ENCODE data around the gene NLGN3.

NLGN3 gene

DNA sequence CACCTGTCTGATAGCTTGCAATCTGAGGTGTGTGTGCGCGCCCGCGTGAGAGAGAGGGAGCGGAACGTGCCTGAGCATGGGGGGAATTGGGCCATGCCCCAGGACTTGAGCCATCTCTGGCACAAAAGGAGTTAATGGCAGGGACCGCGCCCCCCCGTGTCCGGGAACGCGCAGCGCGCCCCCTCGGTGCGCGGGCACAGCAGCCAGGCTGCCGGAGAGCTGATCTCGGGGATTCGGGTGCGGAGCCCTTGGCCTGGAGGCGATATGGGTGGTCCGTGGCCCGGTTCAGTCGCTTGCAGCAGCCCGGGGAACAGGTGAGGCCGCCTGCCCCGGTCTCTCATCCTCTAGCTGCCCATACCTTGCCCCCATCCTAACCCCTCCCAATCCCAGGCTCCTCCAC, at the start of gene NLGN3:
TSS of gene NLGN3 (plus strand) at position 191 of the 400 bp plus-strand sequence. CDS start 2,909 bp downstream, outside the sequence.
- no peak within 1 kb of the TSS for H3K4me3 Mint-ChIP-seq

DNA sequence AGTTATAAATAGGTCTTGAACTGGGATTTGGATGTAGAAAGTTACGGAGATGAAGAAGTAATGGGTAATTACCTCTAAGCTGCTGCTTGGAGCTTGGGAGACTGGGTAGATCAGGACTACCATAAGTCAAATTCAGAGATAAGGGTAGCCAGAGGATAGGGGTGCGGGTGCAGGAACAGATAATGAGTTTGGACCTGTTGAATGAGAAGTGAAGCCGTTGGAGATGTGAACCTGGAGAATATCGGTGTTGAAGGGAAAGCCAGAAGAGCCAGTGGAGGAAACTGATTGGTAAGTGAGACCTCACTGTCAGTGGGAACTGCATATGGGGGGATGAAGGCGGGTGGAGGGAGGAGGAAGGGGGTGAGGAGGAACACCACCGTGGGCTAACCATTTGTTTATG, 49.6 kb upstream of the NLGN3 start:
- no peak for DNase-seq
- Mint-ChIP-seq H3K27me3 (peaks cover 12% of the 10 kb centered on the region), H3K9me3 (no peaks in the 10 kb centered on the region), H3K4me3 (peak overlapping the region; percentile 98), H3K4me1 (peaks cover 40% of the 10 kb centered on the region), H3K36me3 (peaks cover 1% of the 10 kb centered on the region), H3K27ac (peak overlapping the region; percentile 71)
- CTCF ChIA-PET: no interaction called here

More for the DNA sequence above, at the start of gene NLGN3:
- Mint-ChIP-seq H3K27me3 (no peaks in the 10 kb centered on the region), H3K36me3 (peaks cover 12% of the 10 kb centered on the region), H3K27ac (peak within 1 kb of the TSS; percentile 74), H3K4me1 (peaks cover 19% of the 10 kb centered on the region), H3K9me3 (no peaks in the 10 kb centered on the region)
- CTCF ChIA-PET: no interaction called here
- DNase-seq: no peak

DNA sequence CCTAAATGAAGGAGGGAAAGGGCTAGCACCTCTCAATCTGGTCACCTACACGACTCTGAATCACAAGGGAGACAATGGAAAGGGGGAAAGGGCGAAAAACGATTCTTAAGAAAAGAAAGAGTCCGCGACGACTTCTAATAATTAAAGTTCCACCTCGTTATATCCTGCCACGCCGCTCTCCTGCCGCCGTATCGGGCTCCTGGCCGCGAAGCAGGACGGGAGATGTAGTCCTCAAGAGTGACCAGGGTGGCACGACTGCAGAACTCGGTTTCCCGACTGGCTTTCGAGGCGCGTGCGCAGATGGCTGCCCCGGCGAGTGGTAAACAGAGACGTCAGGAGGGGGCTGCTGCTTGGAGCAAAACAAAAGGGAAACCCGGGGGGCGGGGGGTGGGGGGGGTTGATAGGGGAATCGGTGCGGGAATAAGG, 49.1 kb upstream of the NLGN3 start, which contains the start of gene FOXO4:
TSS of gene FOXO4 (plus strand) at position 297 of the 426 bp plus-strand sequence. CDS start 678 bp downstream, outside the sequence.
- peak within 1 kb of the TSS; percentile 98 for H3K4me3 Mint-ChIP-seq
- peaks cover 12% of the 10 kb centered on the region for H3K27me3 Mint-ChIP-seq
- no peaks in the 10 kb centered on the region for H3K9me3 Mint-ChIP-seq
- H3K36me3 Mint-ChIP-seq: peaks cover 3% of the 10 kb centered on the region
- H3K27ac Mint-ChIP-seq: peak within 1 kb of the TSS; percentile 89
- H3K4me1 Mint-ChIP-seq: peaks cover 43% of the 10 kb centered on the region
- CTCF ChIA-PET: interaction anchor here (0.6 to 1.2 kb wide), 4 partner anchors 11 to 34 kb away, joined by 3 to 4 read pairs (median 4); partner anchors contain the start of gene CXorf65
- peak; percentile 93 for DNase-seq

DNA sequence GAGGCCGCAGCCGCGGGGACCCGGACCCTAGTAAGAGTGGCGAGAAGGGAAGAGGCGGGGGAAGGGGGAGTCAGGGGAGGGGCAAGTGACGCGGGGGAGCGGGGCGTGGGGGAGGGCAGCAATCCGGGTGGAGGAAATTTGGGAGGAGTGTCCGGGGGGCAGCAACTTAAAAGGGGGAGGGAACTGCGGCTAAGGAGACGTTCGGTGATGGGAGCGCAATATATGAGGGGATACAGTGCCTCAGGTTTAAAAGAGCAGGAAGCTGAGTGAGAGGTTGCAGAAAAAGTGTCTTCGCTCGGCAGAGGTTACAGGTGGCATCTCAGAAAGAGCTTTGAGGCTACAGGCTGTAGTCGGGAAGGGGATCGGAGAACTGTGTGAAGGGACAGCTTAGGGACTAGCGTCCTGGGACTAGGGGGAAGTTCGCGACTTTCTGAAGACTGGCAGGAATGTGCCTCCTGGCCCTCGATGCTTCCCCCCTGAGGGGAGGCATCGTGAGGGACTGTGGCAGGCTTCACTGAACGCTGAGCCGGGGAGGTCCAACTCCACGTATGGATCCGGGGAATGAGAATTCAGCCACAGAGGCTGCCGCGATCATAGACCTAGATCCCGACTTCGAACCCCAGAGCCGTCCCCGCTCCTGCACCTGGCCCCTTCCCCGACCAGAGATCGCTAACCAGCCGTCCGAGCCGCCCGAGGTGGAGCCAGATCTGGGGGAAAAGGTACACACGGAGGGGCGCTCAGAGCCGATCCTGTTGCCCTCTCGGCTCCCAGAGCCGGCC, 48.5 kb upstream of the NLGN3 start:
- CTCF ChIA-PET: interaction anchor here (0.6 to 1.2 kb wide), 4 partner anchors 10 to 34 kb away, joined by 3 to 4 read pairs (median 4); partner anchors contain the start of gene CXorf65
- H3K27me3 Mint-ChIP-seq: peaks cover 12% of the 10 kb centered on the region
- peak overlapping the region; percentile 89 for H3K27ac Mint-ChIP-seq
- DNase-seq: no peak
- H3K36me3 Mint-ChIP-seq: peaks cover 3% of the 10 kb centered on the region
- H3K4me1 Mint-ChIP-seq: peaks cover 48% of the 10 kb centered on the region
- peak overlapping the region; percentile 98 for H3K4me3 Mint-ChIP-seq
- H3K9me3 Mint-ChIP-seq: no peaks in the 10 kb centered on the region

DNA sequence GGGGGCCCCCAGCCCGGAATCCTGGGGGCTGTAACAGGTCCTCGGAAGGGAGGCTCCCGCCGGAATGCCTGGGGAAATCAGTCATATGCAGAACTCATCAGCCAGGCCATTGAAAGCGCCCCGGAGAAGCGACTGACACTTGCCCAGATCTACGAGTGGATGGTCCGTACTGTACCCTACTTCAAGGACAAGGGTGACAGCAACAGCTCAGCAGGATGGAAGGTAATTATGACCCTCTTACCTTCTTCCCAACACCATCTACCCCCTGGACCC, 47.9 kb upstream of the NLGN3 start:
- H3K4me1 Mint-ChIP-seq: peaks cover 50% of the 10 kb centered on the region
- peaks cover 3% of the 10 kb centered on the region for H3K36me3 Mint-ChIP-seq
- peak overlapping the region; percentile 55 for H3K27ac Mint-ChIP-seq
- CTCF ChIA-PET: interaction anchor here (1.2 kb wide), 1 partner anchor 10 kb away, joined by 3 read pairs; the partner anchor contains the start of gene CXorf65
- H3K27me3 Mint-ChIP-seq: peaks cover 12% of the 10 kb centered on the region
- no peak for DNase-seq
- H3K9me3 Mint-ChIP-seq: no peaks in the 10 kb centered on the region
- H3K4me3 Mint-ChIP-seq: peak overlapping the region; percentile 98

DNA sequence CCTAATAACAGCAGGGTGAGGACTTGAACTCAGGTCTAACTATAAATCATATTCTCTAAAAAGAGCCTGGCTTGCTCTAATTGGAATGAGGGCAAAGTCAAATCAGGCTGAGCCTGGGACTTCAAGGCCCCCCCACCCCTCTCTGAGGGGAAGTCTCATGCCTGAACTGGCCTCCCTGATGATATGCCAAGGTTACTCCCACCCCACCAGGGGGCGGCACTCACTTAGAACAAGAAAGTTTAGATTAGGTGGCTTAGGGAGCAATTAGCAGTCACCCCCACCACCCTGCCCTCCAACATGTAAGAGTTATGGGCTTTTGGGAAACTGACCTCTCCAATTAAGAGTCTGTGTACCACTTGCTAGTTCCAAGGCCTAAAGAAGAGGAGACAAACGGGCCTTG, 46.3 kb upstream of the NLGN3 start:
- Mint-ChIP-seq H3K4me3 (no peak overlapping the region), H3K9me3 (no peaks in the 10 kb centered on the region), H3K4me1 (peaks cover 61% of the 10 kb centered on the region), H3K27ac (no peak overlapping the region), H3K36me3 (peaks cover 3% of the 10 kb centered on the region), H3K27me3 (peaks cover 12% of the 10 kb centered on the region)
- peak; percentile 83 for DNase-seq
- CTCF ChIA-PET: interaction anchor here (0.8 to 1.5 kb wide), 3 partner anchors 27 to 31 kb away, joined by 3 to 16 read pairs (median 4); no protein-coding TSS in a partner anchor

DNA sequence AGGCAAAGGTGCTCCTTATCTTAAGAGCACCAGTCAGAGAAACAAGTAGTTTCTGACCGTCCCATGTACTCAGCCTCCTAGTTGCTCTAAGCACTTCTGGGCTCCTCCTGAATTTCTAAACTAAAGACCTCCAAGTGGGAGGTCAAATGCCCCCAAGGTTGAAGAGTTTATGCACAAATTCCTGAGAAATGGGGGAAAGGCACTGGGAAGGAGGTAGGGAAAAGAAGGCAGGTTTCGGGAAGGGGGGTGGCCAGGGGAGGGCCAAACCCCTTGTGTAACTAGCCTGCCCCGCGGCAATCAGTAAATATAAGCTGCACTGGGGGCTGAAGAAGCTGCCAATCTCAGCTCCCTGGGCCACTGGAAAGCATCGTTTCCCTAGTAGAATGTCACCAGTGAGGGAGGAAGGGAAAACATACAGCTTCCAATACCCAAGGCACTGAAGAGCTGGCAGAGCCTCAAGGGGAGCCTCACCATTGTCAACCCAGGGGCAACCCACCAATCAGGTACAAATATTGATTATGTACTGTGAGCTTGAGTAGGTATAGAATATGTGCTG, 45.6 kb upstream of the NLGN3 start:
- no peak overlapping the region for H3K4me3 Mint-ChIP-seq
- no peak for DNase-seq
- H3K9me3 Mint-ChIP-seq: no peaks in the 10 kb centered on the region
- H3K27ac Mint-ChIP-seq: no peak overlapping the region
- peaks cover 65% of the 10 kb centered on the region for H3K4me1 Mint-ChIP-seq
- H3K36me3 Mint-ChIP-seq: peaks cover 6% of the 10 kb centered on the region
- H3K27me3 Mint-ChIP-seq: peaks cover 11% of the 10 kb centered on the region
- CTCF ChIA-PET: interaction anchor here (0.8 to 5.8 kb wide), 7 partner anchors 9 to 78 kb away, joined by 3 to 97 read pairs (median 4); partner anchors contain the start of genes IL2RG and MED12

DNA sequence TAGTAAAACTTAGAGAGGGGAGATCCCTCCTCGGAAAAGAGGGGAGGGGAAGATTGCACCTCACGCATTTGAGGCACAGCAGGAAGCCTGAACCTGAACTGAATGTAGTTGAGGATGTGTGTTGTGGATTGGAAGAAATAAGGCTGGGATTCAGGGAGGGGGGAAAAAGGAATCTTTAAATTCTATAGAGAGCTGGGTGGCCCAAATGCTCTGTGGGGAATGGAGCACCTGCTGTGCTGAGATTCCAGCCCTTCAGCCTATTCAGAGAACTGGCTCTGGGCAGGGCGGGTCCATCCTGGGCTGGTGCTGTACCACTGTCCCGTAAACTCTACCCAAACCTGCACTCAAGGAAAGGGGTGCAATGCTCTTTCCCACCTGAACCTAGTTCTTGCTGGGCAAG, 44.9 kb upstream of the NLGN3 start:
- H3K27ac Mint-ChIP-seq: no peak overlapping the region
- H3K9me3 Mint-ChIP-seq: no peaks in the 10 kb centered on the region
- peaks cover 9% of the 10 kb centered on the region for H3K27me3 Mint-ChIP-seq
- H3K4me3 Mint-ChIP-seq: no peak overlapping the region
- H3K4me1 Mint-ChIP-seq: peaks cover 70% of the 10 kb centered on the region
- CTCF ChIA-PET: interaction anchor here (0.8 to 5.8 kb wide), 7 partner anchors 8 to 77 kb away, joined by 3 to 97 read pairs (median 4); partner anchors contain the start of genes IL2RG and MED12
- peaks cover 12% of the 10 kb centered on the region for H3K36me3 Mint-ChIP-seq
- no peak for DNase-seq

DNA sequence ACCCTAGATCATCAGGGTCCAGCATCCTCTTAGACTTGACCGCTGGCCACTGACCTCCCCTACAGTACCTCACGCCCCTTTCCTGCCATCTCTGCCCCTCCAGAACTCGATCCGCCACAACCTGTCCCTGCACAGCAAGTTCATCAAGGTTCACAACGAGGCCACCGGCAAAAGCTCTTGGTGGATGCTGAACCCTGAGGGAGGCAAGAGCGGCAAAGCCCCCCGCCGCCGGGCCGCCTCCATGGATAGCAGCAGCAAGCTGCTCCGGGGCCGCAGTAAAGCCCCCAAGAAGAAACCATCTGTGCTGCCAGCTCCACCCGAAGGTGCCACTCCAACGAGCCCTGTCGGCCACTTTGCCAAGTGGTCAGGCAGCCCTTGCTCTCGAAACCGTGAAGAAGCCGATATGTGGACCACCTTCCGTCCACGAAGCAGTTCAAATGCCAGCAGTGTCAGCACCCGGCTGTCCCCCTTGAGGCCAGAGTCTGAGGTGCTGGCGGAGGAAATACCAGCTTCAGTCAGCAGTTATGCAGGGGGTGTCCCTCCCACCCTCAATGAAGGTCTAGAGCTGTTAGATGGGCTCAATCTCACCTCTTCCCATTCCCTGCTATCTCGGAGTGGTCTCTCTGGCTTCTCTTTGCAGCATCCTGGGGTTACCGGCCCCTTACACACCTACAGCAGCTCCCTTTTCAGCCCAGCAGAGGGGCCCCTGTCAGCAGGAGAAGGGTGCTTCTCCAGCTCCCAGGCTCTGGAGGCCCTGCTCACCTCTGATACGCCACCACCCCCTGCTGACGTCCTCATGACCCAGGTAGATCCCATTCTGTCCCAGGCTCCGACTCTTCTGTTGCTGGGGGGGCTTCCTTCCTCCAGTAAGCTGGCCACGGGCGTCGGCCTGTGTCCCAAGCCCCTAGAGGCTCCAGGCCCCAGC, 43.8 kb upstream of the NLGN3 start:
- peaks cover 71% of the 10 kb centered on the region for H3K4me1 Mint-ChIP-seq
- peaks cover 9% of the 10 kb centered on the region for H3K27me3 Mint-ChIP-seq
- peak overlapping the region; percentile 4 for H3K27ac Mint-ChIP-seq
- no peak overlapping the region for H3K4me3 Mint-ChIP-seq
- CTCF ChIA-PET: interaction anchor here (1.4 to 5.8 kb wide), 7 partner anchors 11 to 78 kb away, joined by 3 to 97 read pairs (median 13); partner anchors contain the start of genes IL2RG and MED12
- DNase-seq: peak; percentile 47
- no peaks in the 10 kb centered on the region for H3K9me3 Mint-ChIP-seq
- H3K36me3 Mint-ChIP-seq: peaks cover 16% of the 10 kb centered on the region

DNA sequence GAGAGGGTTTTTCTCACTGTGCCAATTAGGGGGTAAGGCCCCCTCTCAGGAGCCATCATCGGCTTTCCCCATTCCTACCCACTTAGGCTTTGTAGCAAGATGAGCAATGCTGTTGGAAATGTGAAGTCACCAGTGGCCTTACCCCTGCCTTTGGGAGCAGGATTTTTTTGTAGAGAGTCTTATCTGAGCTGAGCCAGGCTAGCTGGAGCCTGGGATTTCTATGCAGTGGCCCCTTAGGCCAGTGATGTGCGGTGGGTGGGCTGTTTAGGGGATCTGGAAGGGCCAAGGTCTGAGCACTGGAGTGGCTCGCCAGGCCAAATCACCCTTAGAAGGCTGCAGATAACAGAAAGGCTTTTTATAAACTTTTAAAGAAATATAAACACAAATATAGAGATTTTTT, 42.3 kb upstream of the NLGN3 start:
- CTCF ChIA-PET: interaction anchor here (1.7 to 5.8 kb wide), 4 partner anchors 10 to 26 kb away, joined by 5 to 97 read pairs (median 33); partner anchors contain the start of genes IL2RG and MED12
- Mint-ChIP-seq H3K36me3 (peaks cover 27% of the 10 kb centered on the region), H3K27ac (peak overlapping the region; percentile 93), H3K27me3 (peaks cover 4% of the 10 kb centered on the region), H3K9me3 (no peaks in the 10 kb centered on the region), H3K4me3 (no peak overlapping the region), H3K4me1 (peaks cover 77% of the 10 kb centered on the region)
- no peak for DNase-seq

DNA sequence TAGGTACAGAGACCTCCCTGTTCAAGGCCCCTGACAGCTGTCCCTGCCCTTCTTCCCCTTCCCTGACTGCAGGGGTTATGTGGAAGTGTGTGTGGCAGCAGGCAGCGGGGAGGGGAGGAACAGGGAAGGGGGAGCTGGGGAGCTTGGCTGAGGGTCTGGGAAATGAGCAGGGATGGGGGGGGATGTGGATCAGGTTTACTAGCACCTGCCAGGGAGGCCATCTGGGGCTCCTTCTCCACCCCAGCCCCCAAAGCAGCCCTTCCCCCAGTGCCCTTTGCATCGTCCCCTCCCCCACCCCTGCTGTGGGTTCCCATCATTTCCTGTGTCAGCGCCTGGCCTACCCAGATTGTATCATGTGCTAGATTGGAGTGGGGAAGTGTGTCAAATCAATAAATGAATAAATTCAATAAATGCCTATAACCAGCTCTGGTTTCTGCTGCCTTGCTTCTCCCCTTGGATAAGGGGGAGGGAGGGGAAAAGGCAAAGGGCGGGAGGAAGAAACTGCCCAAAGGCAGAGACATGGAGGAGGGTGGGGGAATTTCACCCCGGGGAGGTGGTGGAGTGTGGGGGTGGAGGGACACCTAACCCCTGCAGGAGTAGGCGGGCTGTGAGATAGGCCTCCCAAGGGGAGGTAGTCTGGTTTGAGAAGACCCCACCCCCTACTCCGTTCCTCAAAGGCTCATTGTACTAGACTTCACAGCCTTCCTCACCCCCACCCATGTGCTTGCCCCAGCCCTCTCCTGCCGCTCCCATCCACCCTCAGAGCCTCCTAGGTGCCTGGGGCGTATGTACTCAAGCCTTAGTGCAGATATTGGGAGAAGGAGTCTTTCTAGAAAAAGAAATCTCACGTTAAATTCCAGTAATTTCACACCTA, 41.3 kb upstream of the NLGN3 start:
- Mint-ChIP-seq H3K4me3 (peak overlapping the region; percentile 73), H3K27ac (peak overlapping the region; percentile 93), H3K4me1 (peaks cover 81% of the 10 kb centered on the region), H3K9me3 (no peaks in the 10 kb centered on the region), H3K27me3 (no peaks in the 10 kb centered on the region), H3K36me3 (peaks cover 37% of the 10 kb centered on the region)
- CTCF ChIA-PET: interaction anchor here (4.2 to 5.8 kb wide), 2 partner anchors 14 to 25 kb away, joined by 27 to 97 read pairs; partner anchors contain the start of gene MED12
- peak; percentile 70 for DNase-seq

DNA sequence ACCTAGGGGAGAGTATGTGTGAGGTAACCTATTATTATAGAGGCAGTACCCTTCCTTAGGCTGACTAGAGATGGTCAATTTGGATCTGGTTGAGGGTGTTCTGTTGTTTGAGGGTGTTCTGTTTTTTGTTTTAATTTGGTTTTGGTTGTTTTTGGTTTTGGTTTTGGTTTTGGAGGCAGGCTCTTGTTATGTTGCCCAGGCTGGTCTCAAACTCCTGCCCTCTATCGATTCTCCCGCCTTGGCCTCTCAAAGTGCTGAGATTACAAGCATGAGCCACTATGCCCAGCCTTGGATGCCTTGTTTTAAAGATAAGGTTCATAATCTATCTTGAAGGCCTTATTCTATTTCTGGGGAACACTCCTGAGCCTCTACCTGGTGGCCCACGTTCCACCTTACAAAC, 39.0 kb upstream of the NLGN3 start:
- no peak for DNase-seq
- CTCF ChIA-PET: interaction anchor here (1.1 to 1.5 kb wide), 3 partner anchors 9 to 23 kb away, joined by 3 to 6 read pairs (median 3); partner anchors contain the start of gene MED12
- Mint-ChIP-seq H3K9me3 (no peaks in the 10 kb centered on the region), H3K36me3 (peaks cover 57% of the 10 kb centered on the region), H3K4me3 (peak overlapping the region; percentile 48), H3K4me1 (peaks cover 70% of the 10 kb centered on the region), H3K27me3 (no peaks in the 10 kb centered on the region), H3K27ac (peak overlapping the region; percentile 93)

Measured in activated naive CD4-positive, alpha-beta T cell treated with anti-CD3 and anti-CD28 coated beads, Interleukin-2, amount 10 ng/mL, durations not matched to agents 7 days and 5 days (primary cell).